MM.1S (cell line): ENCODE data around the gene RPS6KA2.

Experiments used
- DNase-seq: peaks from one replicate; pipeline ENCODE4 v3.0.0-alpha.2; 2015
- H2AFZ ChIP-seq: fragments of 300-600 bp; sonication (generic); 2 replicates; pipeline ENCODE4 v1.6.0; 2016; ENCODE audit warnings: antibody characterized with exemption, low read length
- H3F3A ChIP-seq: fragments of 300-600 bp; sonication (generic); 2 replicates; pipeline ENCODE4 v1.6.1; 2016; ENCODE audit warnings: mild to moderate bottlenecking, antibody characterized with exemption, low read length, moderate library complexity, mixed read lengths; ENCODE audit not compliant: insufficient read depth
- H3K27ac ChIP-seq: fragments of 300-600 bp; sonication (generic); 2 replicates; pipeline ENCODE4 v1.5.1; 2016; ENCODE audit warnings: mild to moderate bottlenecking, low read length
- H3K27me3 ChIP-seq: fragments of 300-600 bp; sonication (generic); replicated peaks from 2 replicates; pipeline ENCODE4 v1.6.0; 2016; ENCODE audit warnings: low read length; ENCODE audit not compliant: insufficient read depth
- H3K36me3 ChIP-seq: fragments of 300-600 bp; sonication (generic); replicated peaks from 2 replicates; pipeline ENCODE4 v1.6.1; 2016; ENCODE audit warnings: mild to moderate bottlenecking, low read length, mixed read lengths; ENCODE audit not compliant: insufficient read depth
- H3K4me1 ChIP-seq: fragments of 300-600 bp; sonication (generic); 2 replicates; pipeline ENCODE4 v1.6.1; 2016; ENCODE audit warnings: low read length, mixed read lengths
- H3K4me2 ChIP-seq: fragments of 300-600 bp; sonication (generic); 2 replicates; pipeline ENCODE4 v1.6.0; 2016; ENCODE audit warnings: low read depth, low read length
- H3K4me3 ChIP-seq: fragments of 300-600 bp; sonication (generic); 2 replicates; pipeline ENCODE4 v1.5.1; 2016; ENCODE audit warnings: low read length, mixed read lengths
- H3K79me2 ChIP-seq: fragments of 300-600 bp; sonication (generic); 2 replicates; pipeline ENCODE4 v1.6.1; 2016; ENCODE audit warnings: mixed run types, low read length, mixed read lengths
- H3K9ac ChIP-seq: fragments of 300-600 bp; sonication (generic); 2 replicates; pipeline ENCODE4 v1.6.1; 2016; ENCODE audit warnings: low read length, mixed read lengths
- H3K9me2 ChIP-seq: fragments of 300-600 bp; sonication (generic); replicated peaks from 2 replicates; pipeline ENCODE4 v1.6.1; 2016; ENCODE audit warnings: mild to moderate bottlenecking, low read length, mixed read lengths; ENCODE audit not compliant: insufficient read depth
- H3K9me3 ChIP-seq: fragments of 300-600 bp; sonication (generic); replicated peaks from 2 replicates; pipeline ENCODE4 v1.6.1; 2016; ENCODE audit warnings: mild to moderate bottlenecking, low read length, mixed read lengths; ENCODE audit not compliant: insufficient read depth
- H4K20me1 ChIP-seq: fragments of 300-600 bp; sonication (generic); 2 replicates; pipeline ENCODE4 v1.6.1; 2016; ENCODE audit warnings: mild to moderate bottlenecking, low read length, moderate library complexity, mixed read lengths; ENCODE audit not compliant: insufficient read depth
- CTCF ChIP-seq: fragments of 300-600 bp; sonication (generic); IDR thresholded peaks from 2 replicates; pipeline ENCODE4 v1.5.1; 2016; ENCODE audit warnings: antibody characterized with exemption, low read length, mixed read lengths
- EZH2 ChIP-seq: fragments of 300-600 bp; sonication (generic); optimal IDR thresholded peaks from 2 replicates; pipeline ENCODE3; 2017; ENCODE audit warnings: low read depth, mild to moderate bottlenecking, antibody characterized with exemption, low read length, mixed read lengths
- EZH2phosphoT487 ChIP-seq: fragments of 300-600 bp; sonication (generic); IDR thresholded peaks from 2 replicates; pipeline ENCODE4 v1.6.1; 2018; ENCODE audit warnings: antibody characterized with exemption, low read length

The RPS6KA2 gene

DNA sequence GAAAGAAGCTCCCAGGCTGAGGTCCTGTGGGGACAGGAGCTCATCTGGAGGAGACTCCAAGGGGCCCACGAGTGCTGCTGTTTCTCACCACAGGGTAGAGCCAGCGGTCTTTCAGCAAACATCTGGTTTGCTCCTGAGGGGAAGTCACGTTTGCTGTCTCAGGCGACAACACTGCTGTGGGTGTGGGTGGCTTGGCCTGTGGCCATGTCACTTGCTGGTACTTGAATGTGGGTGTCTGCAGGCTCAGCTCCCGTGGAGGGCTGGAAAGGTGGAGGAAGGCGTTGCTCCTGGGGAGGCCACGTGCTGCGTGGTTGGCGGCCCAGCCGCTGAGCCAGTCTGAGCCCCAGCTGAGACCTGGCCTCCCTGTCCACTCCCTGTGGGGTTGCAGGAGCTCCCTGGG is 191.5 kb downstream of the RPS6KA2 start:
- no peak overlapping the region for H2AFZ ChIP-seq
- H3F3A ChIP-seq, result no peaks in the 10 kb centered on the region
- H3K79me2 ChIP-seq, result no peaks in the 10 kb centered on the region
- DNase-seq, result no peak
- no peaks in the 10 kb centered on the region for H4K20me1 ChIP-seq
- no peak overlapping the region for H3K4me2 ChIP-seq
- no peak overlapping the region for H3K4me3 ChIP-seq
- H3K4me1 ChIP-seq, result no peaks in the 10 kb centered on the region
- no peak overlapping the region for H3K9ac ChIP-seq
- TF ChIP-seq EZH2phosphoT487 (no peak), CTCF (no peak), EZH2 (no peak)
- no peaks in the 10 kb centered on the region for H3K9me3 ChIP-seq
- H3K9me2 ChIP-seq, result no peaks in the 10 kb centered on the region
- no peaks in the 10 kb centered on the region for H3K27me3 ChIP-seq
- H3K36me3 ChIP-seq, result no peaks in the 10 kb centered on the region
- H3K27ac ChIP-seq, result no peak overlapping the region

DNA sequence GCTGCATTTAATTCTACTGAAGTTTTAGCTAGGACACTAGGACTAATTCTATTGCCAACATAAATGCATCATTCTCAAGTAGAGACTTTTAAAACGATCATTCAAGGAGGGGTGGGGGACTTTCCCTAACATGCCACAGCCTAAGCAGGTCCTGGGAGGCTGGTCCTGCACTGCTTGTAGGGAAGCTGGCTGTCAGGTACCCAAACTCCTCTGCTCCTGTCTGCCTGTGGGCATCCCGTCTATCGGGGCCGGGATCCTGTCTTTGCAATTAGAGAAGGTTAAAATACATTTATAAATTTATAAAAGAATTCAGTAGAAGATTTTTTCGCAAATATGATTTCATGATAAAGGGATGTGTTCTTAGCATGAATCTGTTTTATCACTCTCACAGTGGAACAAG is 192.7 kb downstream of the RPS6KA2 start:
- no peaks in the 10 kb centered on the region for H3K79me2 ChIP-seq
- no peak overlapping the region for H3K9ac ChIP-seq
- H3K4me3 ChIP-seq, result no peak overlapping the region
- H3K36me3 ChIP-seq, result no peaks in the 10 kb centered on the region
- H3K4me1 ChIP-seq, result no peaks in the 10 kb centered on the region
- no peaks in the 10 kb centered on the region for H3F3A ChIP-seq
- H3K27me3 ChIP-seq, result no peaks in the 10 kb centered on the region
- no peak overlapping the region for H3K4me2 ChIP-seq
- TF ChIP-seq EZH2, result no peak
- TF ChIP-seq EZH2phosphoT487, result no peak
- TF ChIP-seq CTCF, result no peak
- H3K9me2 ChIP-seq, result no peaks in the 10 kb centered on the region
- no peaks in the 10 kb centered on the region for H4K20me1 ChIP-seq
- H2AFZ ChIP-seq, result no peak overlapping the region
- DNase-seq, result no peak
- no peaks in the 10 kb centered on the region for H3K9me3 ChIP-seq
- H3K27ac ChIP-seq, result no peak overlapping the region

GRCh38 chr6:166433096-166433495 is 194.0 kb downstream of the RPS6KA2 start:
- H3K36me3 ChIP-seq, result no peaks in the 10 kb centered on the region

More at GRCh38 chr6:166433096-166433495, 194.0 kb downstream of the RPS6KA2 start:
- Histone ChIP-seq H3K4me3 (no peak overlapping the region), H3K9me3 (no peaks in the 10 kb centered on the region), H3K9ac (no peak overlapping the region), H3K27me3 (no peaks in the 10 kb centered on the region), H3K4me1 (no peaks in the 10 kb centered on the region), H3F3A (no peaks in the 10 kb centered on the region), H2AFZ (no peak overlapping the region), H3K4me2 (no peak overlapping the region), H4K20me1 (no peaks in the 10 kb centered on the region), H3K27ac (no peak overlapping the region), H3K79me2 (no peaks in the 10 kb centered on the region), H3K9me2 (no peaks in the 10 kb centered on the region)
- no peak for DNase-seq
- TF ChIP-seq EZH2phosphoT487, result no peak
- TF ChIP-seq CTCF, result no peak
- TF ChIP-seq EZH2, result no peak
